Right lobe of liver (tissue), 4 donors: Measurements from ENCODE around the gene MED27.

ENCODE experiments used
- POLR2A ChIP-seq: fragments of 450-650 bp; IDR thresholded peaks from one replicate; pipeline ENCODE4 v1.6.1; 2017; ENCODE audit warnings: antibody characterized with exemption, mild to moderate bottlenecking
- TF ChIP-seq, protein P1 (sequence below), 4 donors: fragments of 200-600 bp in 3 of 4; fragments of 450-650 bp in 1 of 4; IDR thresholded peaks; one replicate each; pipeline versions ENCODE4 v1.5.1 to v1.8.0; 2016 to 2022; ENCODE audit warnings: antibody characterized with exemption in 4 of 4, mild to moderate bottlenecking in 2 of 4
- donor health status: DM: no; HTN: no; CAD: no.
- donor health status: DM: no; HTN: no; CAD: no.
- donor health status: DM: no; HTN: yes; CAD: no.

DNA sequence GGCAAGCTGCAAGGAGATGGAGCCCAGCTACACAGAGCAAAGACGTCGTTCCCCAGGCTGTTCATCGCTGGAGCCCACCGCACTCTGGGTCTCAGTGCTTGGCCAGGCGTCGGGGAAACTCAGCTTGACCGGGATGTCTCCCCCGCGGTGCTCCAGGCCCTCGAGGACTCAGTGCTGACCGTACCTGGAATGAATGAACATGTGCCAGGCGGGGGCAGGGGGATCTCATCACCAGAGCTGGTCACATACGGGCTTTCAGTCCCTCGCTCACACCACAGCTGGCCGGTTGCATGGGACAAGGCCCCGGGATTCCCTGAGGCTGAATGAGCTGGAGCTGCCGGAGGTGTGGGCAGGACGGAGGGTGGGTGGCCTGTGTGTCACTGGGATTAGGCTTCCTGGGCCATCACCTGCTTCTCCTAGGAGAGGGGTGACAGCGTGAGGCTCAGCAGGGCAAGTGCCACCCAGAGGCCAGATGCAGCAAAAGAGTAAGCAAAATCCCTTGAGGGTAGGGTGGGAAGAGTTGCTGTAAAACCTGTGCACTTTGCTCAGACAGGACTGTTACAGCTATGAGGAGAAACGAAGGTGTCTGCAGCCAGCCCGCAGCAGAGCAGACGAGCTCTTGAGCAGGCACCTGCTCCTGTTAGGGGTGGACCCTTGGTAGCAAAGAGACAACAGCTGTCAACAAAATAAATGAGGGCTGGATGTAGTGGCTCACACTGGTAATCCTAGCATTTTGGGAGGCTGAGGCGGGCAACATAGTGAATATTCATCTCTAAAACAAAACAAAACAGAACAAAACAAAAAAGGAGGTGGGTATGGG lies 269.1 kb downstream of the MED27 start:
- TF ChIP-seq, protein P1, sequence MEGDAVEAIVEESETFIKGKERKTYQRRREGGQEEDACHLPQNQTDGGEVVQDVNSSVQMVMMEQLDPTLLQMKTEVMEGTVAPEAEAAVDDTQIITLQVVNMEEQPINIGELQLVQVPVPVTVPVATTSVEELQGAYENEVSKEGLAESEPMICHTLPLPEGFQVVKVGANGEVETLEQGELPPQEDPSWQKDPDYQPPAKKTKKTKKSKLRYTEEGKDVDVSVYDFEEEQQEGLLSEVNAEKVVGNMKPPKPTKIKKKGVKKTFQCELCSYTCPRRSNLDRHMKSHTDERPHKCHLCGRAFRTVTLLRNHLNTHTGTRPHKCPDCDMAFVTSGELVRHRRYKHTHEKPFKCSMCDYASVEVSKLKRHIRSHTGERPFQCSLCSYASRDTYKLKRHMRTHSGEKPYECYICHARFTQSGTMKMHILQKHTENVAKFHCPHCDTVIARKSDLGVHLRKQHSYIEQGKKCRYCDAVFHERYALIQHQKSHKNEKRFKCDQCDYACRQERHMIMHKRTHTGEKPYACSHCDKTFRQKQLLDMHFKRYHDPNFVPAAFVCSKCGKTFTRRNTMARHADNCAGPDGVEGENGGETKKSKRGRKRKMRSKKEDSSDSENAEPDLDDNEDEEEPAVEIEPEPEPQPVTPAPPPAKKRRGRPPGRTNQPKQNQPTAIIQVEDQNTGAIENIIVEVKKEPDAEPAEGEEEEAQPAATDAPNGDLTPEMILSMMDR (IDR thresholded peaks at IDR 0.05): no peak
- no peak for TF ChIP-seq POLR2A
